GM19328 (cell line): Measurements from ENCODE around the gene STN1.

Source experiments
- ATAC-seq: cut with Tn5 transposase; IDR thresholded peaks from one replicate; pipeline ENCODE4 v1.9.1; 2021; ENCODE audit warnings: mild to moderate bottlenecking, moderate library complexity; ENCODE audit not compliant: unreplicated experiment

Gene STN1

GRCh38 chr10:103918053-103918846 is at the start of gene STN1:
STN1 (minus strand) TSS chr10:103918184; CDS start chr10:103917594, 590 bp downstream.
- peak; percentile 90 for ATAC-seq

- peak; percentile 42 for ATAC-seq
Measured at GRCh38 chr10:103967448-103968071, 49.6 kb upstream of the STN1 start.

GRCh38 chr10:103966671-103967447 is 48.9 kb upstream of the STN1 start, which contains the start of gene SLK:
SLK (plus strand) TSS chr10:103967140; CDS start chr10:103967746, 606 bp downstream.
- peak; percentile 78 for ATAC-seq

GRCh38 chr10:103960103-103960502 is 42.1 kb upstream of the STN1 start:
- no peak for ATAC-seq

- no peak for ATAC-seq
Measured at GRCh38 chr10:103958996-103959395, 41.0 kb upstream of the STN1 start.

- no peak for ATAC-seq
Measured at GRCh38 chr10:103954543-103954942, 36.6 kb upstream of the STN1 start.

GRCh38 chr10:103951942-103952341 is 34.0 kb upstream of the STN1 start:
- no peak for ATAC-seq

GRCh38 chr10:103951183-103951582 is 33.2 kb upstream of the STN1 start:
- ATAC-seq = no peak

GRCh38 chr10:103949728-103950127 is 31.7 kb upstream of the STN1 start:
- no peak for ATAC-seq

- no peak for ATAC-seq
Measured at GRCh38 chr10:103947799-103948516, 30.0 kb upstream of the STN1 start.

GRCh38 chr10:103942866-103943265 is 24.9 kb upstream of the STN1 start:
- no peak for ATAC-seq

- no peak for ATAC-seq
Measured at GRCh38 chr10:103941801-103942200, 23.8 kb upstream of the STN1 start.

GRCh38 chr10:103939522-103939921 is 21.5 kb upstream of the STN1 start:
- no peak for ATAC-seq

GRCh38 chr10:103936022-103936421 is 18.0 kb upstream of the STN1 start:
- no peak for ATAC-seq

- no peak for ATAC-seq
Measured at GRCh38 chr10:103934308-103934707, 16.3 kb upstream of the STN1 start.

GRCh38 chr10:103933557-103934121 is 15.7 kb upstream of the STN1 start:
- ATAC-seq = no peak

- ATAC-seq = no peak
Measured at GRCh38 chr10:103932971-103933370, 15.0 kb upstream of the STN1 start.

- no peak for ATAC-seq
Measured at GRCh38 chr10:103932271-103932670, 14.3 kb upstream of the STN1 start.

GRCh38 chr10:103931603-103932002 is 13.6 kb upstream of the STN1 start:
- no peak for ATAC-seq

GRCh38 chr10:103930881-103931280 is 12.9 kb upstream of the STN1 start:
- no peak for ATAC-seq

- no peak for ATAC-seq
Measured at GRCh38 chr10:103930449-103930848, 12.5 kb upstream of the STN1 start.
